ENCODE measurements around the gene ADCY2.
"Not testable (repeated sequence)": the region's sequence is repeated elsewhere in the genome, so short reads cannot be mapped to it uniquely, and the experiment has no call there.

The ADCY2 gene

GRCh38 chr5:7396713-7397454 lies 946 bp downstream of the ADCY2 start:
- DNase-seq, result no peak

- no peak for DNase-seq
Measured at GRCh38 chr5:7397937-7398336, 2.0 kb downstream of the ADCY2 start.

GRCh38 chr5:7398596-7399280 lies 2.8 kb downstream of the ADCY2 start:
- no peak for DNase-seq

- DNase-seq, result no peak
Measured at GRCh38 chr5:7405277-7405676, 9.3 kb downstream of the ADCY2 start.

GRCh38 chr5:7410936-7411511 lies 15.1 kb downstream of the ADCY2 start:
- no peak for DNase-seq

GRCh38 chr5:7412409-7412808 lies 16.5 kb downstream of the ADCY2 start:
- DNase-seq, result no peak

- no peak for DNase-seq
Measured at GRCh38 chr5:7415123-7415522, 19.2 kb downstream of the ADCY2 start.

- no peak for DNase-seq
Measured at GRCh38 chr5:7415587-7416535, 19.9 kb downstream of the ADCY2 start.

- no peak for DNase-seq
Measured at GRCh38 chr5:7418276-7418675, 22.3 kb downstream of the ADCY2 start.

- DNase-seq, result no peak
Measured at GRCh38 chr5:7419367-7419766, 23.4 kb downstream of the ADCY2 start.

GRCh38 chr5:7419846-7420245 lies 23.9 kb downstream of the ADCY2 start:
- DNase-seq, result no peak

- DNase-seq, result no peak
Measured at GRCh38 chr5:7420510-7421280, 24.8 kb downstream of the ADCY2 start.

GRCh38 chr5:7422316-7423106 lies 26.6 kb downstream of the ADCY2 start:
- DNase-seq, result no peak

- DNase-seq, result not testable (repeated sequence)
Measured at GRCh38 chr5:7423231-7423630, 27.3 kb downstream of the ADCY2 start.

- no peak for DNase-seq
Measured at GRCh38 chr5:7425830-7426229, 29.9 kb downstream of the ADCY2 start.

GRCh38 chr5:7426284-7426683 lies 30.3 kb downstream of the ADCY2 start:
- DNase-seq, result no peak

- DNase-seq, result no peak
Measured at GRCh38 chr5:7434914-7435313, 39.0 kb downstream of the ADCY2 start.

- DNase-seq, result no peak
Measured at GRCh38 chr5:7435503-7435902, 39.6 kb downstream of the ADCY2 start.

- DNase-seq, result no peak
Measured at GRCh38 chr5:7436521-7436920, 40.6 kb downstream of the ADCY2 start.

- no peak for DNase-seq
Measured at GRCh38 chr5:7437836-7438235, 41.9 kb downstream of the ADCY2 start.

GRCh38 chr5:7445068-7445467 lies 49.1 kb downstream of the ADCY2 start:
- DNase-seq, result no peak
